Measurements from ENCODE around the gene NPPA.

DNA sequence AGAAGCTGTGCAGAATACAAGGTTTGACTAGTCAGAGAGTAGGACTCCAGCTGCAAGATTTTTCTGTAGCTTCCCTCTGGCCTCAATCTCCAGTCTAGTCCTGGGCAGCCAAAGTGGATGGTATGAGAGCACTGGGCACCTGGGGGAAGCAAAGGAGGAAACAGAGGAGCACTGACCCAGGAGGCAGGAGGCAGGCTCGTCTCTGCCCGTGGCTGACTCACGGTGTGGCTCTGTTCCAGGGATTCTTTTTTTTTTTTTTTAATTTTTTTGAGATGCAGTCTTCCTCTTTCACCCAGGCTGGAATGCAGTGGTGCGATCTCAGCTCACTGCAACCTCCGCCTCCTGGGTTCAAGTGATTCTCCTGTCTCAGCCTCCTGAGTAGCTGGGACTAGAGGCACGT lies 15.3 kb upstream of the NPPA start:
- TF ChIP-seq, protein P1, sequence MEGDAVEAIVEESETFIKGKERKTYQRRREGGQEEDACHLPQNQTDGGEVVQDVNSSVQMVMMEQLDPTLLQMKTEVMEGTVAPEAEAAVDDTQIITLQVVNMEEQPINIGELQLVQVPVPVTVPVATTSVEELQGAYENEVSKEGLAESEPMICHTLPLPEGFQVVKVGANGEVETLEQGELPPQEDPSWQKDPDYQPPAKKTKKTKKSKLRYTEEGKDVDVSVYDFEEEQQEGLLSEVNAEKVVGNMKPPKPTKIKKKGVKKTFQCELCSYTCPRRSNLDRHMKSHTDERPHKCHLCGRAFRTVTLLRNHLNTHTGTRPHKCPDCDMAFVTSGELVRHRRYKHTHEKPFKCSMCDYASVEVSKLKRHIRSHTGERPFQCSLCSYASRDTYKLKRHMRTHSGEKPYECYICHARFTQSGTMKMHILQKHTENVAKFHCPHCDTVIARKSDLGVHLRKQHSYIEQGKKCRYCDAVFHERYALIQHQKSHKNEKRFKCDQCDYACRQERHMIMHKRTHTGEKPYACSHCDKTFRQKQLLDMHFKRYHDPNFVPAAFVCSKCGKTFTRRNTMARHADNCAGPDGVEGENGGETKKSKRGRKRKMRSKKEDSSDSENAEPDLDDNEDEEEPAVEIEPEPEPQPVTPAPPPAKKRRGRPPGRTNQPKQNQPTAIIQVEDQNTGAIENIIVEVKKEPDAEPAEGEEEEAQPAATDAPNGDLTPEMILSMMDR (conservative IDR thresholded peaks at IDR 0.05 in 1 of 2, IDR thresholded peaks at IDR 0.05 in 1 of 2; ENCODE audit: low read depth in 1 of 2, low read length in 2 of 2), result no peak
- no peak for TF ChIP-seq EZH2 (IDR thresholded peaks at IDR 0.05; ENCODE audit: low read length, missing control alignments)

All from fibroblast of lung (primary cell).